IMR-90 (cell line): ENCODE data around the gene KCNK3.

ENCODE experiments used
- CEBPB ChIP-seq: IDR thresholded peaks from 2 replicates; pipeline ENCODE4 v1.6.1; 2012; ENCODE audit warnings: low read depth, low read length, improper control_type of control experiment
- CHD1 ChIP-seq: IDR thresholded peaks from 2 replicates; pipeline ENCODE4 v1.6.1; 2012; ENCODE audit warnings: low read depth, low read length, improper control_type of control experiment
- MAFK ChIP-seq: IDR thresholded peaks from 2 replicates; pipeline ENCODE4 v1.6.1; 2012; ENCODE audit warnings: low read depth, low read length, improper control_type of control experiment
- MXI1 ChIP-seq: IDR thresholded peaks from 2 replicates; pipeline ENCODE4 v1.6.1; 2012; ENCODE audit warnings: low read depth, mild to moderate bottlenecking, low read length, moderate library complexity, borderline replicate concordance
- NFE2L2 ChIP-seq: fragments of 150-350 bp; IDR thresholded peaks from 2 replicates; pipeline ENCODE4 v1.6.1; 2016; ENCODE audit warnings: low read depth, mild to moderate bottlenecking, low read length
- POLR2A ChIP-seq: IDR thresholded peaks from 2 replicates; pipeline ENCODE4 v1.6.1; 2012; ENCODE audit warnings: mild to moderate bottlenecking, low read depth, low read length
- RAD21 ChIP-seq: IDR thresholded peaks from 2 replicates; pipeline ENCODE4 v1.6.1; 2012; ENCODE audit warnings: low read length, improper control_type of control experiment
- RCOR1 ChIP-seq: IDR thresholded peaks from 2 replicates; pipeline ENCODE4 v1.6.1; 2012; ENCODE audit warnings: mild to moderate bottlenecking, low read length, improper control_type of control experiment; ENCODE audit not compliant: insufficient replicate concordance
- RFX5 ChIP-seq: IDR thresholded peaks from 2 replicates; pipeline ENCODE4 v1.8.0; 2012; ENCODE audit warnings: low read depth, mild to moderate bottlenecking, low read length, moderate library complexity
- TF ChIP-seq, protein P1 (sequence below): conservative IDR thresholded peaks from 2 replicates; pipeline ENCODE4 v1.5.1; 2012; ENCODE audit warnings: mild to moderate bottlenecking, low read depth, low read length, improper control_type of control experiment
- TF ChIP-seq, protein P2 (sequence below): fragments of 150-350 bp; IDR thresholded peaks from 2 replicates; pipeline ENCODE4 v1.6.1; 2017; ENCODE audit warnings: mild to moderate bottlenecking, antibody characterized with exemption, low read length, low read depth
- TF ChIP-seq, protein P3 (sequence below): fragments of 150-350 bp; IDR thresholded peaks from 2 replicates; pipeline ENCODE4 v1.6.1; 2016; ENCODE audit warnings: low read depth, mild to moderate bottlenecking, low read length, moderate library complexity, borderline replicate concordance

DNA sequence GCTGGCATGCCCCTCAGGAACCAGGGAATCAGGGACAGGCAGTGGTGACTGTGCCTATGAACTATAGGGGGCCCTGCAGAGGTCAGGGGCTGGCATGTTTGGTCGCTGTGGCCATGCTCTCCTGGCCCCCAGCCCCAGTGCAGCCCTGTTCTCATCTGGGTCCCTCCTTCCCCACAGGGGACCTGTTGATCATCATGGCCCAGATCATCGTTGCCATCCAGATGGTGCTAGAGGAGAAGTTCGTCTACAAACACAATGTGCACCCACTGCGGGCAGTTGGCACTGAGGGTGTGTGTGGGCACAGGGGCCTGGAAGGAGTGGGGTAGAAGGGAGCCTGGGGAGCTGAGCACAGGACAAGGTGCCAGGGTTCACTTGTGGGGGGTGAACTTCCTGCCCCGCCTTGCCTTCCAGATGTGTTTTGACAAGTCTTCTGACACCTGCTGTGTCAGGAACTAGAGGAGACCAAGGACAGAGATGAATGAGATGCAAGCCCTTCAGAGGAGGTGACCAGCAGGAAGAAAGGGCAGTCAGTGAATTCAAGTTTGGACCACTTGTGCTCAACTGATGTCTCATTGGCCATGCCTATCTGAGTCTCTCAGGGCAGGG lies 83.8 kb downstream of the KCNK3 start:
- TF ChIP-seq, protein P1, sequence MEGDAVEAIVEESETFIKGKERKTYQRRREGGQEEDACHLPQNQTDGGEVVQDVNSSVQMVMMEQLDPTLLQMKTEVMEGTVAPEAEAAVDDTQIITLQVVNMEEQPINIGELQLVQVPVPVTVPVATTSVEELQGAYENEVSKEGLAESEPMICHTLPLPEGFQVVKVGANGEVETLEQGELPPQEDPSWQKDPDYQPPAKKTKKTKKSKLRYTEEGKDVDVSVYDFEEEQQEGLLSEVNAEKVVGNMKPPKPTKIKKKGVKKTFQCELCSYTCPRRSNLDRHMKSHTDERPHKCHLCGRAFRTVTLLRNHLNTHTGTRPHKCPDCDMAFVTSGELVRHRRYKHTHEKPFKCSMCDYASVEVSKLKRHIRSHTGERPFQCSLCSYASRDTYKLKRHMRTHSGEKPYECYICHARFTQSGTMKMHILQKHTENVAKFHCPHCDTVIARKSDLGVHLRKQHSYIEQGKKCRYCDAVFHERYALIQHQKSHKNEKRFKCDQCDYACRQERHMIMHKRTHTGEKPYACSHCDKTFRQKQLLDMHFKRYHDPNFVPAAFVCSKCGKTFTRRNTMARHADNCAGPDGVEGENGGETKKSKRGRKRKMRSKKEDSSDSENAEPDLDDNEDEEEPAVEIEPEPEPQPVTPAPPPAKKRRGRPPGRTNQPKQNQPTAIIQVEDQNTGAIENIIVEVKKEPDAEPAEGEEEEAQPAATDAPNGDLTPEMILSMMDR, result no peak
- TF ChIP-seq, protein P2, sequence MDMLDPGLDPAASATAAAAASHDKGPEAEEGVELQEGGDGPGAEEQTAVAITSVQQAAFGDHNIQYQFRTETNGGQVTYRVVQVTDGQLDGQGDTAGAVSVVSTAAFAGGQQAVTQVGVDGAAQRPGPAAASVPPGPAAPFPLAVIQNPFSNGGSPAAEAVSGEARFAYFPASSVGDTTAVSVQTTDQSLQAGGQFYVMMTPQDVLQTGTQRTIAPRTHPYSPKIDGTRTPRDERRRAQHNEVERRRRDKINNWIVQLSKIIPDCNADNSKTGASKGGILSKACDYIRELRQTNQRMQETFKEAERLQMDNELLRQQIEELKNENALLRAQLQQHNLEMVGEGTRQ, result no peak
- TF ChIP-seq POLR2A (no peak), MAFK (no peak), RFX5 (no peak), MXI1 (no peak), CEBPB (no peak), RAD21 (no peak), CHD1 (no peak), RCOR1 (no peak), NFE2L2 (no peak)
- TF ChIP-seq, protein P3, sequence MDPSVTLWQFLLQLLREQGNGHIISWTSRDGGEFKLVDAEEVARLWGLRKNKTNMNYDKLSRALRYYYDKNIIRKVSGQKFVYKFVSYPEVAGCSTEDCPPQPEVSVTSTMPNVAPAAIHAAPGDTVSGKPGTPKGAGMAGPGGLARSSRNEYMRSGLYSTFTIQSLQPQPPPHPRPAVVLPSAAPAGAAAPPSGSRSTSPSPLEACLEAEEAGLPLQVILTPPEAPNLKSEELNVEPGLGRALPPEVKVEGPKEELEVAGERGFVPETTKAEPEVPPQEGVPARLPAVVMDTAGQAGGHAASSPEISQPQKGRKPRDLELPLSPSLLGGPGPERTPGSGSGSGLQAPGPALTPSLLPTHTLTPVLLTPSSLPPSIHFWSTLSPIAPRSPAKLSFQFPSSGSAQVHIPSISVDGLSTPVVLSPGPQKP, result no peak
